ENCODE data around the gene USP7.
"Not testable (repeated sequence)": the region's sequence is repeated elsewhere in the genome, so short reads cannot be mapped to it uniquely, and the experiment has no call there.

GRCh38 chr16:8875317-8875716 lies 88.4 kb downstream of the USP7 start:
- TF ChIP-seq CTCF (conservative IDR thresholded peaks at IDR 0.05 in 1 of 2, IDR thresholded peaks at IDR 0.05 in 1 of 2; ENCODE audit: extremely low read depth in 1 of 2, insufficient read depth in 1 of 2, low read depth in 1 of 2, low read length in 2 of 2); EZH2 (IDR thresholded peaks at IDR 0.05; ENCODE audit: borderline replicate concordance, low read length): not testable (repeated sequence)
